ENCODE results near the gene CALN1.
"Not testable (repeated sequence)": the region's sequence is repeated elsewhere in the genome, so short reads cannot be mapped to it uniquely, and the experiment has no call there.

CALN1 gene

DNA sequence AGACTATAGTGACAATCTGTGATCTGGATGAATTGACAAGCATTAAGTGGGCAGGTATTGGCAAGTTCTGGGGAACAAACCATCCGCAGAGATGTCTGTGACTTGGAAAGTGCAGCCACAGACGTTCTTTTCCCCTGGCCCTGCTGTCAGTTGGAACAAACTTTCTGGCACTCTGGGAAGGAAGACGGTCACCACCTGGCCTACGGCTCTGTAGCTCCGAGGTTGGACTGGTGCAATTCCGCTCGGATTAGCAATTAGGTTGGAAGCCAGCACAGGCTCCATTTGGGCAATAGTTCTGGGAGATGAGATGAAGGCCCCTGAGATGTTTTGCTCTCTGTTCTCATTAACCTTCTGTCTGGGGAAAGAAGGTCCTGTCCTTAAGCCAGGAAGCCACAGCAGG is 437.5 kb downstream of the CALN1 start:
- no peak for DNase-seq (ENCODE audit: low spot score)

DNA sequence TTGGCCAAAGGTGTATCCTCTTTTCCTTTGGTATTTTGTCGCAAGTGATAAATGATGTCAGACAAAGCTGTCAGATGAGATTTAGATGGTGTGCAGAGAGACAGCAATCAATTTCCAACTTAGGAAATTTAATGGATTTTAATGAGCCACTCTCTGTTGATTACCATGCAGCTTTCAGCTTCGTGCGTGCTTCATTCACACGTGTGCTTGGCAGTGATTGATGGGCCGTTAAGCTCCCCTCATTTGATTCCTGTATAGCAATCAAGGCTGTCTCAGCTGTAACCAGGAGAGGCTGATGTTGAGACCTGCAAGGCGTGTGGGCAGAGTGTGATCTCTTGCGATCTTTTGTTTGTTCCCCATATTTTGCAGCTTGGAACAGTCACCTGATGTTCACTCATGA is 439.6 kb downstream of the CALN1 start:
- DNase-seq (ENCODE audit: low spot score): no peak

DNA sequence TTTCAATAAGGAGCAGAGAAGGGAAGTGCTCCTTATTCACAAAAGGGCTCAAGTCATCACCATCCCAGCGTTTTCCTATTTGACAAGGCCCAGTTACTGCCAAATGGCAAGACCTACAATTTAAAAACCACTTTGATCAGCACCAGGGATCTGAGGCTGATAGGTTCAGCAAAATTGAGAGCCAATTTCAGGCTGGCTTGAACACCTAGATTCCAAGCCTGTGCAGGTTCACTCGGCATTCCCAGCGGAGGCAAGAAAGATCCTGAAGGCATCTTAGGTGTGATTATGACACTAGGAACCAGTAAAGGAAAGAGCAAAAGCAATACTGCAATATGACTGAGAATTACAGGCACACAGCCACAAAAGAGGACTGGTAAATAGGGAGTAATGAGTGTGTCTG is 441.4 kb downstream of the CALN1 start:
- DNase-seq (ENCODE audit: low spot score): no peak

DNA sequence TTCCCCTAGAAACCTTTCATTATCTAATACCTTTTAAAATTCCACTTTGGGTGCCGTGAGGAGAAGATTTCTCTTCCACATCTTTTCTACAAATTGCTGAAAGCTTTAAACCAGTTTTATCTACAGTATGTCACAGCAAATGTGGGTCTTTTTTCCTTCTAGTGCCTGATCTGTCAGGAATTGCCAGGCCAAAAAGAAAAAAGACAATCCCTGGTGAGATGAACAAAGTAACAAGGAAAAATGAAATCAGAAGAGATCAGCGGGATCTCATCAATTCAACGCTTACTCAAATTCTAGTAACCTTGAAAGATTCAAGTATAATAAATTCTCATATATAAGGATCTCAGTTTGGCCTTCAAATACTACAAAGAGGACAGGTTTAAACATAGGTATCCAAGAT is 449.5 kb downstream of the CALN1 start:
- no peak for DNase-seq (ENCODE audit: low spot score)

DNA sequence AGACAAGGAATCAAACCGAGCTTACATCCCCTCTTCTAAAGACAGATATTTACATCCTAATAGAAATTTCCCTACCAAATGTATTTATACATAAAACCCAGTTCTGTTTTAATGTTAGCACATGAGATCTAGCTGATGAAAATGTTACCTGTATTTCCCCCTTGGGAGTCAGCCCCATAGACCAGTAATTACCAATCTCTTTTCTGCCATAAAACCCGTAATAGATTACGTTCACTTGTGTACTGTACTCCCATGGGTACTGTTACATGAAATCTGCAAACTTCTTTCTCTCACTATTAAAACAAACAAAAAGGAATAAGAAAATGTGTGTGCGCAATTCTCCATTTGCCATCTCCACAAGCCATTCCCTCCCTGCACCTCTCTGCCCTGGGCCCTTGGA is 450.9 kb downstream of the CALN1 start:
- no peak for DNase-seq (ENCODE audit: low spot score)

DNA sequence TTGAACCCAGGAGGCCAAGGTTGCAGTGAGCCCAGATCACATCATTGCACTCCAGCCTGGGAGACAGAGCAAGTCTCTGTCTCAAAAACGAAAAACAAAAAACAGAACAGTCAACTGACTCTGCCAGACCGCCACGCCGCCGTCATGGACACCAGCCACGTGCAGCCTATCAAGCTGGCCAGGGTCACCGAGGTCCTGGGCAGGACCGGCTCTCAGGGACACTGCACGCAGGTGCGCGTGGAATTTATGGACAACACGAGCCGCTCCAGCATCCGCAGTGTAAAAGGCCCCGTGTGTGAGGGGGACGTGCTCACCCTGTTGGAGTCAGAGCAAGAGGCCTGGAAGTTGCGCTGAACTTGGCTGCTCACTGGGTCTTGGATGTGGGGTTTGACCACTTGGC is 470.0 kb downstream of the CALN1 start:
- DNase-seq (ENCODE audit: low spot score): no peak

DNA sequence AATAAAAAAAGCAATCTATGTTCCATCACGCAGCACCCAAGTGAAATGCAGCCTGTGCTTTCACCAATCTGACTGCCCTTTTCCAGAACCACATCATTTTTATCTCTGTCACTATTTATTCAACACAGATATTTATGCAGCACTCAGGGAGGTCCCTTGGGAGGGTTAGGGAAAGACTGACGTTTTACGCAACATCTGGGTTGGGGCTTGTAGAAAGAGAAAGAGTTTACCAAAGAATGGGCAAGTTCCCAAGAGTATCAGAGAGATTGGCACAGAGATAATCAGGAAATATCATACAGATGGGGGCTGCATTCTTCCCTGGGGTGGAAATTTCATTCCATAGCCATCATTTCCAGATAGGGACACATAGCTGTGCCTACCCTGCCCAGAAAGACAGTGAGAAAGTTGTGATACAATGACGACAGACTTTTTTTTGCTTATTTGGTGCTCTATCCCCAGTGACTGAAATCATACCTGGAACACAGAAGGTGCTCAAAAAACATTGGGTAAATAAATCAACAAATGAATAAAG is 474.2 kb downstream of the CALN1 start:
- no peak for DNase-seq (ENCODE audit: low spot score)

DNA sequence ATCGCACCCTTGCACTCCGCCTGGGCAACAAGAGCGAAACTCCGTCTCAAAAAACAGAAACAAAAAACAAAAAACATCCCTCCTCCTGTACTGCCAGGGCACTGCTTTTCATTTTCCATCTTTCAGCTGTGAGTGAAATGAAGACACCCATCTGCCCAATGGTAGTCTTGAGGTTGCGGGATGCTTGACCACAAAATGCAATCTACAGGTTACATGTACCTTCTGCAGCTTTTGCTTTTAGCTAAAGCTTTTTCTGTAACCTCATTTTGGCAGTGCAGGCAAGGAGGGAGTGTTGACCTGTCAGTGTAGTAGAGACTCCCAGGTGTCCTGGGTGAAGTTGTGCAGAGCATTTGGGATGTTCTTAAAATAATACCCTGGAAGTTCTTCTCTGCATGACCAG is 476.5 kb downstream of the CALN1 start:
- no peak for DNase-seq (ENCODE audit: low spot score)

DNA sequence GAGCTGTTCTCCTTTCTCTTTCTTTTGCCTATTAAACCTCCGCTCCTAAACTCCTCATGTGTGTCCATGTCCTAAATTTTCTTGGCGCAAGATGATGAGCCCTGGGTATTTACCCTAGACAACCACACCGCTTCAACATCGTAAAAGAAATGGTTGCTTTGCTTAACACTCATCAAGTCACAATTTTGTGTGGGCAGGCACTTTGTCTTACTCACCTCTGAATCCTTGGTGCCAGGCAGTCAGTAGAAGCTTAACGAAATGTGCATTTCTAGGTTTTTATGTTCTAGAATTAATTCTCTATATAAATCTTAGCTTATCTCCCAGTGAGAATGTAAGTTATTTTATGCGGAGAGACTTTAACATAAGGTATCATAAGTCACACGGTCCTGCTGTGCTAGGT is 478.7 kb downstream of the CALN1 start:
- no peak for DNase-seq (ENCODE audit: low spot score)

DNA sequence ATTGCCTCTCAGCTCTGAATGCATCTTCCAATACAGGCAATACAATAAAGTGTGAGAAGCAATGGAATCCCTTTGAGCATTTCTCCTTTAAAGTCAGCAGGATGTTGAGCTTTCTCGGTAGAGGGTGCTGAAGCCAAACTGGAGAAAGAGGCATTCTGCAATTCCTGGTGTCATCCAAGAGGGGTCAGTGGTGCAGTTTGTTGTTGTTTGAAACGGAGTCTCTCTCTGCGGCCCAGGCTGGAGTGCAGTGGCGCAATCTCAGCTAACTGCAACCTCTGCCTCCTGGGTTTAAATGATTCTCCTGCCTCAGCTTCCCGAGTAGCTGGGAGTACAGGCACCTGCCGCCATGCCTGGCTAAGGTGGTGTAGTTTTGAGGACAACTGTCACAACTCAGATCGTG is 486.5 kb downstream of the CALN1 start:
- DNase-seq (ENCODE audit: low spot score): no peak

DNA sequence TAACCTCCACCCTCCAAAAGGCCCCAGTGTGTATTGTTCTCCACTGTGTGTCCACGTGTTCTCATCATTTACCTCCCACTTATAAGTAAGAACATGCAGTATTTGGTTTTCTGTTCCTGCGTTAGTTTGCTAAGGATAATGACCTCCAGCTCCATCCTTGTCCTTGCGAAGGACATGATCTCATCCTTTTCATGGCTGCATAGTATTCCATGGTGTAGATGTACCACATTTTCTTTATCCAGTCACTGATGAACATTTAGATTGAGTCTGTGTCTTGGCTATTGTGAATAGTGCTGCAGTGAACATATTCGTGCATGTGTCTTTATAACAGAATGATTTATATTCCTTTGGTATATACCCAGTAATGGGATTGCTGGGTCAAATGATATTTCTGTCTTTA is 497.9 kb downstream of the CALN1 start:
- not testable (repeated sequence) for DNase-seq (ENCODE audit: low spot score)

DNA sequence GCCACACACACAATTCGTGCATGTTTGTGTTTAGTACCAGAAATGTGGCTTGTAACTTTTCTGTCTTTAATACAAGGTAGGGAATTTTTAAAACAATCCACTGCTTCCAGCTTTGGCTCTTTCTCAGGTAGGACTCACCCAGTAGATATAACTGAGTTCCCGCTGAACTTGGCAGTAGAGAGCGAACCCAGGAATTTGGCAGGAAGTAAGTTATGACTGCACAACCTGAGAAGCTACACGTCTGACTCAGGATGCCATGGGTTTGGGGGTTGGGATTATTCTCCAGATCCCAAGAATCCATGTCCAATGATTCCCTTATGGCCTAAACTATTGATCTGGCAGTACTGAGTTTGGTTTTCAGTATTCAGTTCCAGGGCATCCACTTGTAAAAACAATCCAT is 499.7 kb downstream of the CALN1 start:
- no peak for DNase-seq (ENCODE audit: low spot score)

DNA sequence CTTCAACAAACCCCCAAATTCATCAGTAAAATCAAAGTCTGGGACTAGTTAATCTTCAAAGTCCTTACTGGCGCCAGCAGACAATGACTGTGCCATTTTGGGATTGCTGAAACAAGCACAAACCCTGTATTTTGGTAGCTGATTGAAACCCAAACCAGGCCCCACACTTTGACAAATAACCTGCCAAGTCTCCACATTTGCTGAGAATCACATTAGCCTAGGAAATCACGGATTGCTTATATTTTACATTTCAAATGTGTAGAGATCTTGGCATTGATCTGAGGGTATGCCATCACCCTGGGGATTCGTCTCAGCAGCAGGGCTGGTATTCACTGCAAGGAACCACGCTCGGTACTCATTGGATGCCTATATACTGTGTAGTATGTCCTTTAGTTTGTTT is 501.1 kb downstream of the CALN1 start:
- DNase-seq (ENCODE audit: low spot score): no peak

DNA sequence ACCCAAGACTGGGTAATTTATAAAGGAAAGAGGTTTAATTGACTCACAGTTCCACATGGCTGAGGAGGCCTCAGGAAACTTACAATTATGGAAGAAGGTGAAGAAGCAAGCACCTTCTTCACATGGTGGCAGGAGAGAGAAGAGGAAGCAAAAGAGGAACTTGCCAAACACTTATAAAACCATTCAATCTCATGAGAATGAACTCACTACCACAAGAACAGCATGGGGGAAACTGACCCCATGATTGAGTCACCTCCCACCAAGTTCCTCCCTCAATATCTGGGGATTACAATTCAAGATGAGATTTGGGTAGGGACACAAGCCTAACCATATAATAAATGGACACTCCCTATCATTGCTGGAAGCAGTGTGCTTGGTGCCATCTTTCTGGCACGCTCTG is 506.3 kb downstream of the CALN1 start:
- DNase-seq (ENCODE audit: low spot score): no peak

DNA sequence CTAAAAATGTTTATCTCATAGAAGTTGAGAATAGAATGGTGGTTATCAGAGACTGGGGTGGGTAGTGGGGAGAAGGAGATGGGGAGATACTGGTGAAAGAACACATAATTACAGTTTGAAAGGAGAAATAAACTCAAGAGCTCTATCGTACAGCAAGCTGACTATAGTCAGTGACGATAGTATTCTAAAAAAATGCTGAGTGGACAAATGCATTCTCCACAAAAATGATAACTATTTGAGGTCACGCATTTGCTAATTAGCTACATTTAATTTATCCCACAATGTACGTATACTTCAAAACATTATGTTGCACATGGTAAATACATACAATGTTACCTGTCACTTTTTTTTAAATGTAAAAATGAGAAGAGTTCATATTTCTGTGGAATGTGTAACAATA is 507.7 kb downstream of the CALN1 start:
- DNase-seq (ENCODE audit: low spot score): no peak

DNA sequence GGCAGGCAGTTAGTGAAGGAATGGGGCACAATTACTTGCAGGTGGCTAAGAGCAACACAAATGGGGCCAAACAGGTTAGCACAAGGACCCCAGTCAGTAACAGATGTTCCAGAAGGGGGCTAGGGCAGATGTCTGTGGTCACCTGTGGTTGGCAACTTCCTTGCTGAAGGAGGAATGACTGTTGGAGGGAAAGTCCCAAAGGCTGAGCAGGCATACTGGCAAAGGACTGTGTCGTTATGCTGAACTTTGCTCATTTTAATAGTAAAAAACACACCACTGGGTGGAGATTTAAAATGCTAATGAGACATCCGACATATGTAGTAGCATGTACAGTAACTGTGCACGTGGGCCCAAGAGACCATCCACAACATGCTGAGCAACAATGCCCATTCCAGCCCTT is 511.6 kb downstream of the CALN1 start:
- no peak for DNase-seq (ENCODE audit: low spot score)

DNA sequence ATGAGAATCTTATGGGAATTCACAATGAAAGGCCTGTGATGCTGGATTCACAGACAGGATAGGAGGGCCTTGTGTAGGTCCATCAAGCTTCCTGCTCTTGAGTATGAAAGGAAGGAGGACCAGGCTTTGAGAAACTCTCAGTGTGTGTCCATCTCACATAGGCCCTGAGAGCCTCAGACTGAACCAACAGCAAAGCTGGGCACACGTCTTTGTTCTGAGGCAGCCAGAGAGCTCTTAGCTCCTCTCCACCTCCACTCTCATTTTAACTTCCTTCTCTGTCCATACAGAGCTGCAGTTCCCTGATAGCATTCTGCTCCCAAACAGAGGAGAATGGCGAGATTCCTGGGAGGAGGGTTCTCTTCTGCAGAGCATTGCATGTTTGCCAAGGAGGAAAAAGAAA is 515.6 kb downstream of the CALN1 start:
- DNase-seq (ENCODE audit: low spot score): no peak

DNA sequence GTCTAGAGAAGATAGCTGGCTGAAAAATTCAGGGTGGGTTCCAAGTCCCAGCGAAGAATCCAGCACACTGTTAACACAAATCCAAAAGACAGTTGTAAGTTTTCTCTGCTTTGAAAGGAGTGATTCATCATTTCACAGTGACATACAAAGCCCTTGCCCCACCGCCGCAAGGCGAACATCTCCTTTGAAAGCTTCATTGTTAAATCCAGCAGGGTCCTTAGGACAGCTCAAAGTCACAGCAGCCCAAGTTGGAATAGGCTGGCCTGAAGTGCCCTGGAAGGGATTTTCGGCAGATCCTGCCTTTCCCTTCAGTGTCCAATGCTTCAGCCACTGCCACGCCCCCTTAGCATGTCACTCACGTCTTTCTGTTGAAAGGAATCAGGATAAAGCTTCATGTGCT is 526.1 kb downstream of the CALN1 start:
- DNase-seq (ENCODE audit: low spot score): no peak

DNA sequence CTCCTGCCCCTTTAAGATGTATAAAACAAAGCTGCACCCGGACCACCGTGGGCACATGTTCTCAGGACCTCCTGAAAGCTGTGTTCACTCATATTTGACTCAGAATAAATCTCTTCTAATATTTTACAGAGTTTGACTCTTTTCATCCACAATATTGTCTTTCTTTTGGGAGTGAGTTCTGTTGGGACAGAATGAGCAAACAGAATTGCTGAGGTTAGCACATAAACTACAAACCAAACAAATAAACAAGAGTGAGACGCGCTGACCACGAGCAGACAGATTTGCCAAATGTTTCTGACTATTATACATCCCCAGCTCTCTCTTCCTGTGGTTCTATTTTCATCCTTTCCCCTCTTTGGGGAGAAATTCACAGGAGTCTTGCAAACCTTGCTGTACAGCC is 526.7 kb downstream of the CALN1 start:
- DNase-seq (ENCODE audit: low spot score): no peak

DNA sequence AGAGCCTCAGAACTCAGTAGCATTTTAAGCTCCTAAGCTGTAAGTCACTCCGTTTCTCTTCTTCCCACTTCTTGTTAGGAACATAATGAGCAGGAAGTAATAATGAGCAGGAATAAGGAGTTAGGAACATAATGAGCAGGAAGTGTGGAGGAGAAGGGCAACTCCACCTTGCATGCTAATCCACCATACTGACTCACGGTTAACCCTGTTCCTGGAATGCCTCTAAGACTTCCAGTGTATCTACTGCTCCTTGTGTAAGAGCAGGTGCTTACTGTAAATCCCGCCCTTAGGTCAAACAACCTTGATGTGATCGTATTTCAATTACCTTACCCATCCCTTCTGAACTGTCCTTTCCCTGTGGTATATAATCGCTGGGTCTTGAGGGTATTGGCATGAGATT is 528.7 kb downstream of the CALN1 start:
- no peak for DNase-seq (ENCODE audit: low spot score)

DNA sequence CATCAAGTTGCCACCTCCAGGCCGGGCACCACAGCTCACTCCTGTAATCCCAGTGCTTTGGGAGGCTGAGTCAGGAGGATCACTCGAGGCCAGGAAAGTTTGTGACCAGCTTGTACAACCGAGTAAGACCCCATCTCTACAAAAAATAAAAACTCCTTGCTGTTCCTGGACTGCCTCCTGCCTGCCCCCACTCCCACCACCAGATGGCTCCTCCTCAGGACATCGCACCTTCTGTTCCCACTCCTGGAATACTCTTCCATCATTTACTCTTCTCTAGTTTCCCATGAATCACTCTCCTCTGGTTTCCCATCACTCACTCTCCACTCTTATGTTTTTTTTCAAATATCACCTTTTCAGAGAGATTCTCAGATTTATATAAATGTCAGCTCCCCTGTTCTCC is 540.7 kb downstream of the CALN1 start:
- no peak for DNase-seq (ENCODE audit: low spot score)

DNA sequence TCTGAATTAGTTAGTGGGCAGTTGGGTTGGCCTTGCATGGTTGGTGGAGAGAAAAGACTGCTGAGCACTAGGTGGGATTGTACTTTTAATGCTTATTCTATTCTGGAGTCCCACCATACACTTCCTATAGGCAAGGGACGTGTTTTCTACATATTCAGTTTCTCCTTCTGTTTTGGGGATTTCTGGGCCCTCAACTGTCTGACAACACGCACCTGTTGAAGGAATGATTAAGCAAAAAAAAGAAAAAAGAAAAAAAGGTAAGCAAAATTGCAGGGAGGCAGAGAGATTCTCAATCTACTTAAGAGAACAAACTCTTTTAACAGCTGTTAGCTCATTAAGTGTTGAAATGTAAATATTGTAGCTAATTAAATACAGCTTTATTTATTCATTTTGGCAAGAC is 541.3 kb downstream of the CALN1 start:
- DNase-seq (ENCODE audit: low spot score): no peak

DNA sequence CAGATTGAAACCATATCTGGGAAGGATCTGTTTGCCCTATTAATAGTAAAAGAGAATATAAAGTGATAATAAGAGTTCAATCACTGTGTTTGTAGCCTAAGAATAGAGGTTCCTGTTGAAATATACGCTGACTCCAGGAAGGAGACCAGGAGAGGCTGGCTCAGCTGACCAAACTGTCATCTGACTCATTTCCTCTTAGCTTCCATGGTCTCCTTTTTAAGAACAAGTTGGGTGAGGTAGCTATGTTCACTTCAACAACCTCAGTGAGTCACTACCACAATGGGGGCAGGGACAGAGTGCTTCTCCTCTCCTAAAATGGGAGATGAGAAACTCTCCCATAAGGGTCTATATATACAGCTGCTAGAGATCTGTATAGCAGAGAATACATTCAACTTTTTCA is 543.3 kb downstream of the CALN1 start:
- DNase-seq (ENCODE audit: low spot score): no peak

DNA sequence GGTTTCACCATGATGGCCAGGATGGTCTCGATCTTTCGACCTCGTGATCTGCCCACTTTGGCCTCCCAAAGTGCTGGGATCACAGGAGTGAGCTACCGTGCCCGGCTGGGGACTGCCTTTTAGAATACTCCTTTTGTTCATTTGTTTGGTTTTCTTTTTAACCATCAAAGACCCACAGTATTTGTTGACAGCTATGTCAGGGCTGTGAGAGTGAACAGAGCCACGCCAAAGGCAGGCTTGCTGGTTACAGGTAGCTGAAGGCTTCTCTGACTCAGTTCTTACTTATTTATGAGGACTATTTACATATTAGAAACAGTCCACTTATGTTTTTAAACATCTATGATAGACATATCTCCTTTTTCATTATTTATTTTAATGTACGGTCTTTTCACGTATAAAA is 544.5 kb downstream of the CALN1 start:
- DNase-seq (ENCODE audit: low spot score): no peak

DNA sequence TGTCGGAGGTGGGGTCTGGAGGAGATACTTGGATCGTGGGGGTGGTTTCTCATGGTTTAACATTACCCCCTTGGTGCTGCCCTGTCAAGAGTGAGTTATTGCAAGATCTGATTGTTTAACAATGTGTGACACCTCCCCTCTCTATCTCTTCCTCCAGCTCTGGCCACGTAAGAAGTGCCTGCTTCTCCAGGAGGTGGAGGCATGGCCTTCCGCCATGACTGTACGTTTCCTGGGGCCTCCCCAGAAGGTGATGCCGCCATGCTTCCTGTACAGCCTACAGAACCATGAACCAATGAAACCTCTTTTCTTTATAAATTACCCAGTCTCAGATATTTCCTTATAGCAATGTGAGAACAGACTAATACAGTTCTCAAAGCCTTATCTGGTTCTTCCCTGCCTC is 547.0 kb downstream of the CALN1 start:
- DNase-seq (ENCODE audit: low spot score): no peak
